ENCODE data around the gene SMG5.

GRCh38 chr1:156289857-156290256 lies 7.2 kb upstream of the SMG5 start:
- TF ChIP-seq CTCF (IDR thresholded peaks at IDR 0.05; ENCODE audit: low read length) (no peak), EZH2phosphoT487 (IDR thresholded peaks at IDR 0.05; ENCODE audit: low read length) (no peak)

All from MM.1S (cell line).